ENCODE data around the gene KLK10. TPM values are rescaled to one million over a fixed set of nuclear protein-coding genes. Genes with fewer than 3 reads are reported as not detected.

The KLK10 gene
- total RNA-seq, 1 donor from 2014 or later = 11.1 TPM

GRCh38 chr19:50969413-50969760 lies 50.1 kb downstream of the KLK10 start, which contains the start of gene KLK6:
Gene KLK6, minus strand, starts transcription at chr19:50969591. Its CDS starts 1,487 bp downstream, at chr19:50968104.
- peaks cover 16% of the 10 kb centered on the region for H3K4me1 Mint-ChIP-seq (ENCODE audit: unreplicated experiment)
- no peak for TF ChIP-seq CTCF (IDR thresholded peaks at IDR 0.05; ENCODE audit: unreplicated experiment)
- no peaks in the 10 kb centered on the region for H3K36me3 Mint-ChIP-seq (ENCODE audit: low read depth, unreplicated experiment)
- no peaks in the 10 kb centered on the region for H3K9me3 Mint-ChIP-seq (ENCODE audit: unreplicated experiment)
- no peak within 1 kb of the TSS for H3K4me3 Mint-ChIP-seq (ENCODE audit: unreplicated experiment)
- H3K27ac Mint-ChIP-seq (ENCODE audit: unreplicated experiment) = no peak within 1 kb of the TSS
- no peak for DNase-seq (ENCODE audit: low spot score)
- H3K27me3 Mint-ChIP-seq (ENCODE audit: unreplicated experiment) = peaks cover 12% of the 10 kb centered on the region

GRCh38 chr19:50968716-50969412 lies 50.6 kb downstream of the KLK10 start:
- no peak overlapping the region for H3K4me3 Mint-ChIP-seq (ENCODE audit: unreplicated experiment)
- H3K36me3 Mint-ChIP-seq (ENCODE audit: low read depth, unreplicated experiment) = peaks cover 2% of the 10 kb centered on the region
- H3K9me3 Mint-ChIP-seq (ENCODE audit: unreplicated experiment) = no peaks in the 10 kb centered on the region
- peaks cover 16% of the 10 kb centered on the region for H3K4me1 Mint-ChIP-seq (ENCODE audit: unreplicated experiment)
- H3K27me3 Mint-ChIP-seq (ENCODE audit: unreplicated experiment) = peaks cover 13% of the 10 kb centered on the region
- no peak overlapping the region for H3K27ac Mint-ChIP-seq (ENCODE audit: unreplicated experiment)
- no peak for DNase-seq (ENCODE audit: low spot score)
- no peak for TF ChIP-seq CTCF (IDR thresholded peaks at IDR 0.05; ENCODE audit: unreplicated experiment)

GRCh38 chr19:50967929-50968715 lies 51.4 kb downstream of the KLK10 start:
- Mint-ChIP-seq H3K36me3 (ENCODE audit: low read depth, unreplicated experiment) (peaks cover 6% of the 10 kb centered on the region), H3K4me3 (ENCODE audit: unreplicated experiment) (no peak overlapping the region), H3K9me3 (ENCODE audit: unreplicated experiment) (no peaks in the 10 kb centered on the region), H3K27me3 (ENCODE audit: unreplicated experiment) (peaks cover 13% of the 10 kb centered on the region), H3K4me1 (ENCODE audit: unreplicated experiment) (peaks cover 16% of the 10 kb centered on the region), H3K27ac (ENCODE audit: unreplicated experiment) (no peak overlapping the region)
- no peak for TF ChIP-seq CTCF (IDR thresholded peaks at IDR 0.05; ENCODE audit: unreplicated experiment)
- DNase-seq (ENCODE audit: low spot score) = no peak

GRCh38 chr19:50964266-50964665 lies 55.2 kb downstream of the KLK10 start:
- Mint-ChIP-seq H3K9me3 (ENCODE audit: unreplicated experiment) (peaks cover 11% of the 10 kb centered on the region), H3K4me1 (ENCODE audit: unreplicated experiment) (peaks cover 6% of the 10 kb centered on the region), H3K27ac (ENCODE audit: unreplicated experiment) (no peak overlapping the region), H3K36me3 (ENCODE audit: low read depth, unreplicated experiment) (peaks cover 22% of the 10 kb centered on the region), H3K4me3 (ENCODE audit: unreplicated experiment) (no peak overlapping the region), H3K27me3 (ENCODE audit: unreplicated experiment) (peaks cover 13% of the 10 kb centered on the region)
- no peak for TF ChIP-seq CTCF (IDR thresholded peaks at IDR 0.05; ENCODE audit: unreplicated experiment)
- DNase-seq (ENCODE audit: low spot score) = no peak

- Mint-ChIP-seq H3K27me3 (ENCODE audit: unreplicated experiment) (peaks cover 14% of the 10 kb centered on the region), H3K9me3 (ENCODE audit: unreplicated experiment) (peaks cover 12% of the 10 kb centered on the region)
Observed at GRCh38 chr19:50963381-50963780, 56.1 kb downstream of the KLK10 start.

More at GRCh38 chr19:50963381-50963780, 56.1 kb downstream of the KLK10 start:
- no peak for DNase-seq (ENCODE audit: low spot score)
- TF ChIP-seq CTCF (IDR thresholded peaks at IDR 0.05; ENCODE audit: unreplicated experiment) = no peak
- Mint-ChIP-seq H3K36me3 (ENCODE audit: low read depth, unreplicated experiment) (peaks cover 28% of the 10 kb centered on the region), H3K27ac (ENCODE audit: unreplicated experiment) (no peak overlapping the region), H3K4me3 (ENCODE audit: unreplicated experiment) (no peak overlapping the region), H3K4me1 (ENCODE audit: unreplicated experiment) (peaks cover 6% of the 10 kb centered on the region)
